H9 (cell line): ENCODE results near the gene ANGPTL8. TPM values are rescaled to one million over a fixed set of nuclear protein-coding genes. Genes with fewer than 3 reads are reported as not detected.

ENCODE experiments used
- DNase-seq: peaks from one replicate; pipeline ENCODE4 v3.0.0-alpha.2; 2017
- H2AFZ ChIP-seq: one replicate; pipeline ENCODE4 v1.6.1; 2013; ENCODE audit warnings: mild to moderate bottlenecking, low read length, control low read depth, moderate library complexity
- H2AK5ac ChIP-seq: 2 replicates; pipeline ENCODE4 v1.6.1; 2013; ENCODE audit warnings: low read length, control low read depth, mixed read lengths; ENCODE audit not compliant: insufficient read length
- H2BK120ac ChIP-seq: one replicate; pipeline ENCODE4 v1.6.1; 2013; ENCODE audit warnings: low read depth, mild to moderate bottlenecking, low read length, control low read depth, inconsistent platforms; ENCODE audit not compliant: poor library complexity, severe bottlenecking
- H2BK12ac ChIP-seq: 2 replicates; pipeline ENCODE4 v1.6.1; 2013; ENCODE audit warnings: low read length, control low read depth, mixed read lengths, low read depth; ENCODE audit not compliant: insufficient read length
- H2BK15ac ChIP-seq: 2 replicates; pipeline ENCODE4 v1.6.1; 2013; ENCODE audit warnings: low read depth, low read length, control low read depth
- H2BK20ac ChIP-seq: one replicate; pipeline ENCODE4 v1.6.1; 2013; ENCODE audit warnings: low read depth, mild to moderate bottlenecking, low read length, control low read depth, inconsistent platforms; ENCODE audit not compliant: poor library complexity, severe bottlenecking
- H2BK5ac ChIP-seq: 2 replicates; pipeline ENCODE4 v1.6.1; 2013; ENCODE audit warnings: low read length, control low read depth, mixed read lengths; ENCODE audit not compliant: insufficient read length
- H3K14ac ChIP-seq: 2 replicates; pipeline ENCODE4 v1.6.1; 2013; ENCODE audit warnings: low read length, control low read depth; ENCODE audit not compliant: insufficient read depth
- H3K18ac ChIP-seq: 2 replicates; pipeline ENCODE4 v1.6.1; 2013; ENCODE audit warnings: low read depth, mild to moderate bottlenecking, mixed read lengths, low read length, control low read depth; ENCODE audit not compliant: insufficient read length
- H3K23ac ChIP-seq: 2 replicates; pipeline ENCODE4 v1.6.1; 2013; ENCODE audit warnings: low read length, control low read depth, mixed read lengths, low read depth; ENCODE audit not compliant: insufficient read length
- H3K23me2 ChIP-seq: 2 replicates; pipeline ENCODE4 v1.6.1; 2013; ENCODE audit warnings: low read depth, mild to moderate bottlenecking, mixed read lengths, low read length, control low read depth; ENCODE audit not compliant: insufficient read length, poor library complexity, severe bottlenecking
- H3K27ac ChIP-seq: 2 replicates; pipeline ENCODE4 v1.5.1; 2013; ENCODE audit warnings: low read length, control low read depth, mixed read lengths, low read depth; ENCODE audit not compliant: insufficient read length
- H3K27me3 ChIP-seq: 2 replicates; pipeline ENCODE4 v1.6.1; 2013; ENCODE audit warnings: low read length, control low read depth, inconsistent platforms; ENCODE audit not compliant: insufficient read depth
- H3K4ac ChIP-seq: 2 replicates; pipeline ENCODE4 v1.6.1; 2013; ENCODE audit warnings: low read depth, mild to moderate bottlenecking, control low read depth, inconsistent platforms, low read length, moderate library complexity
- H3K4me1 ChIP-seq: 2 replicates; pipeline ENCODE4 v1.6.1; 2013; ENCODE audit warnings: low read length, control low read depth, inconsistent platforms; ENCODE audit not compliant: insufficient read depth
- H3K4me2 ChIP-seq: 2 replicates; pipeline ENCODE4 v1.6.1; 2013; ENCODE audit warnings: low read length, control low read depth, mixed read lengths; ENCODE audit not compliant: insufficient read length, insufficient read depth
- H3K56ac ChIP-seq: 2 replicates; pipeline ENCODE4 v1.6.1; 2013; ENCODE audit warnings: low read depth, mild to moderate bottlenecking, mixed read lengths, low read length, control low read depth; ENCODE audit not compliant: insufficient read length
- H3K79me1 ChIP-seq: 2 replicates; pipeline ENCODE4 v1.6.1; 2013; ENCODE audit warnings: low read depth, mild to moderate bottlenecking, moderate library complexity, low read length, control low read depth, inconsistent platforms; ENCODE audit not compliant: insufficient read depth, poor library complexity, severe bottlenecking
- H3K79me2 ChIP-seq: 2 replicates; pipeline ENCODE4 v1.6.1; 2013; ENCODE audit warnings: low read length, control low read depth, inconsistent platforms; ENCODE audit not compliant: insufficient read depth
- H3K9ac ChIP-seq: 2 replicates; pipeline ENCODE4 v1.6.1; 2013; ENCODE audit warnings: low read length, control low read depth, mixed read lengths; ENCODE audit not compliant: insufficient read length; ENCODE audit errors: extremely low read depth
- H3K9me3 ChIP-seq: one replicate; pipeline ENCODE4 v1.6.1; 2013; ENCODE audit warnings: low read depth, low read length, inconsistent platforms; ENCODE audit not compliant: control insufficient read depth
- H3T11ph ChIP-seq: one replicate; pipeline ENCODE4 v1.6.1; 2013; ENCODE audit warnings: mild to moderate bottlenecking, low read length, control low read depth, inconsistent platforms
- H4K20me1 ChIP-seq: one replicate; pipeline ENCODE4 v1.6.1; 2013; ENCODE audit not compliant: control insufficient read depth, insufficient read length, insufficient read depth
- H4K5ac ChIP-seq: 2 replicates; pipeline ENCODE4 v1.6.1; 2013; ENCODE audit warnings: low read depth, mild to moderate bottlenecking, mixed read lengths, low read length, control low read depth; ENCODE audit not compliant: insufficient read length
- H4K8ac ChIP-seq: replicated peaks from 2 replicates; pipeline ENCODE4 v1.6.1; 2013; ENCODE audit warnings: low read length, control low read depth, mixed read lengths, low read depth; ENCODE audit not compliant: insufficient read length
- H4K91ac ChIP-seq: 2 replicates; pipeline ENCODE4 v1.6.1; 2013; ENCODE audit warnings: low read depth, mild to moderate bottlenecking, moderate library complexity, mixed read lengths, low read length, control low read depth; ENCODE audit not compliant: insufficient read length
- H3K27ac Mint-ChIP-seq, 3 experiments: 2 replicates in 2 of 3; 3 replicates in 1 of 3; pipeline ENCODE4 v1.8.0; 2020 to 2021; ENCODE audit warnings: mixed read lengths in 3 of 3, mild to moderate bottlenecking in 1 of 3, moderate library complexity in 1 of 3
- H3K27me3 Mint-ChIP-seq: 2 replicates; pipeline ENCODE4 v1.8.0; 2021; ENCODE audit warnings: low read depth, mild to moderate bottlenecking, moderate library complexity, mixed read lengths
- H3K36me3 Mint-ChIP-seq, 3 experiments: 2 replicates in 2 of 3; 3 replicates in 1 of 3; pipeline ENCODE4 v1.8.0; 2020 to 2021; ENCODE audit warnings: low read depth in 3 of 3, mixed read lengths in 3 of 3; ENCODE audit not compliant: insufficient read depth in 1 of 3
- H3K4me1 Mint-ChIP-seq, 2 experiments: 2 replicates each; pipeline ENCODE4 v1.8.0; 2020; ENCODE audit warnings: mixed read lengths in 2 of 2
- H3K4me3 Mint-ChIP-seq, 2 experiments: 2 replicates in 1 of 2; 3 replicates in 1 of 2; pipeline ENCODE4 v1.8.0; 2020 to 2021; ENCODE audit warnings: mild to moderate bottlenecking in 2 of 2, mixed read lengths in 2 of 2, moderate library complexity in 1 of 2
- H3K9me3 Mint-ChIP-seq, 2 experiments: 2 replicates in 1 of 2; 3 replicates in 1 of 2; pipeline ENCODE4 v1.8.0; 2020; ENCODE audit warnings: mild to moderate bottlenecking in 2 of 2, mixed read lengths in 2 of 2, moderate library complexity in 1 of 2
- WGBS: extraction: QIAGEN DNeasy Blood & Tissue Kit; methylation state at CpG from one replicate; pipeline ENCODE4 v1.1.7; 2013; ENCODE audit warnings: missing lambda C conversion rate, low lambda C conversion rate, mixed read lengths; ENCODE audit not compliant: insufficient read length; ENCODE audit errors: extremely low coverage; 5-methylcytosine and 5-hydroxymethylcytosine counted together
- total RNA-seq: library from RNA; stranded (reverse); gene quantifications from 2 replicates; pipeline ENCODE4 v1.2.1, GENCODE V29; 2021
- TF ChIP-seq, protein P1 (sequence below): fragments of 200-600 bp; sonication (generic); conservative IDR thresholded peaks from 3 replicates; pipeline ENCODE4 v1.8.0; 2021; ENCODE audit warnings: antibody characterized with exemption, mild to moderate bottlenecking

ANGPTL8 gene
- total RNA-seq, 1 experiment from 2014 or later: not detected

DNA sequence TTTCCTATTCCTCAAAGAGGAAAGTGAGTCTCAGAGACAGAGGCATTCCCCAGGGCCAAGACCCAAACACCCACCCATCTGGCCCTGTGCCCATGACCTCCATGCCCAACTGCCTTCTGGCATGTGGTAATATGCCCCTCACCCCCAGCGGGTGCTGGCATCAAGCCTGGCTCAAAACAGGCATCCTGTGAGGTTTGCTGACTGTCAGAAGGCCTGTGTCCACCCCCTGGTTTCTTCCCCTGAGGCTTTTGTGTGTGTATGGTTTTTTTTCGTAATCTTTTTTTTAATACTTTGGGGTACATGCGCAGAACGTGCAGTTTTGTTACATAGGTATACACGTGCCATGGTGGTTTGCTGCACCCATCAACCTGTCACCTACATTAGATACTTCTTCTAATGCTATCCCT is 34.5 kb upstream of the ANGPTL8 start:
- no peaks in the 10 kb centered on the region for H4K20me1 ChIP-seq
- Mint-ChIP-seq H3K9me3 (no peaks in the 10 kb centered on the region), H3K4me1 (peaks cover 3 to 7% of the 10 kb centered on the region in 2 experiments; a peak in 3 of 4 replicates), H3K4me3 (no peak overlapping the region), H3K27me3 (no peaks in the 10 kb centered on the region), H3K36me3 (peaks cover 0 to 35% (median 19%) of the 10 kb centered on the region in 3 experiments; a peak in 5 of 7 replicates), H3K27ac (no peak overlapping the region)
- no peak overlapping the region for H3K56ac ChIP-seq
- no peak overlapping the region for H3K9ac ChIP-seq
- H3K18ac ChIP-seq: no peak overlapping the region
- H3K14ac ChIP-seq: no peak overlapping the region
- no peaks in the 10 kb centered on the region for H3K27me3 ChIP-seq
- no peaks in the 10 kb centered on the region for H3K4me1 ChIP-seq
- no peak overlapping the region for H4K8ac ChIP-seq
- no peak for DNase-seq
- H3K27ac ChIP-seq: no peak overlapping the region
- H2BK120ac ChIP-seq: no peak overlapping the region
- H3K23me2 ChIP-seq: no peaks in the 10 kb centered on the region
- no peak overlapping the region for H3K23ac ChIP-seq
- no peak overlapping the region for H2AK5ac ChIP-seq
- H3K79me2 ChIP-seq: no peaks in the 10 kb centered on the region
- H3K9me3 ChIP-seq: no peaks in the 10 kb centered on the region
- H3K79me1 ChIP-seq: no peaks in the 10 kb centered on the region
- no peak overlapping the region for H4K91ac ChIP-seq
- H3T11ph ChIP-seq: no peak overlapping the region
- WGBS: no CpG with 5 or more reads among the region's 5 CpGs
- H2BK12ac ChIP-seq: no peak overlapping the region
- no peak overlapping the region for H2BK15ac ChIP-seq
- H3K4me2 ChIP-seq: no peak overlapping the region
- H2BK20ac ChIP-seq: no peak overlapping the region
- H4K5ac ChIP-seq: no peak overlapping the region
- no peak overlapping the region for H3K4ac ChIP-seq
- H2BK5ac ChIP-seq: no peak overlapping the region
- TF ChIP-seq, protein P1, sequence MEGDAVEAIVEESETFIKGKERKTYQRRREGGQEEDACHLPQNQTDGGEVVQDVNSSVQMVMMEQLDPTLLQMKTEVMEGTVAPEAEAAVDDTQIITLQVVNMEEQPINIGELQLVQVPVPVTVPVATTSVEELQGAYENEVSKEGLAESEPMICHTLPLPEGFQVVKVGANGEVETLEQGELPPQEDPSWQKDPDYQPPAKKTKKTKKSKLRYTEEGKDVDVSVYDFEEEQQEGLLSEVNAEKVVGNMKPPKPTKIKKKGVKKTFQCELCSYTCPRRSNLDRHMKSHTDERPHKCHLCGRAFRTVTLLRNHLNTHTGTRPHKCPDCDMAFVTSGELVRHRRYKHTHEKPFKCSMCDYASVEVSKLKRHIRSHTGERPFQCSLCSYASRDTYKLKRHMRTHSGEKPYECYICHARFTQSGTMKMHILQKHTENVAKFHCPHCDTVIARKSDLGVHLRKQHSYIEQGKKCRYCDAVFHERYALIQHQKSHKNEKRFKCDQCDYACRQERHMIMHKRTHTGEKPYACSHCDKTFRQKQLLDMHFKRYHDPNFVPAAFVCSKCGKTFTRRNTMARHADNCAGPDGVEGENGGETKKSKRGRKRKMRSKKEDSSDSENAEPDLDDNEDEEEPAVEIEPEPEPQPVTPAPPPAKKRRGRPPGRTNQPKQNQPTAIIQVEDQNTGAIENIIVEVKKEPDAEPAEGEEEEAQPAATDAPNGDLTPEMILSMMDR: no peak
- no peak overlapping the region for H2AFZ ChIP-seq
